Measurements from ENCODE around the gene EIF2D. TPM values are rescaled to one million over a fixed set of nuclear protein-coding genes. Genes with fewer than 3 reads are reported as not detected.

EIF2D gene, protein sequence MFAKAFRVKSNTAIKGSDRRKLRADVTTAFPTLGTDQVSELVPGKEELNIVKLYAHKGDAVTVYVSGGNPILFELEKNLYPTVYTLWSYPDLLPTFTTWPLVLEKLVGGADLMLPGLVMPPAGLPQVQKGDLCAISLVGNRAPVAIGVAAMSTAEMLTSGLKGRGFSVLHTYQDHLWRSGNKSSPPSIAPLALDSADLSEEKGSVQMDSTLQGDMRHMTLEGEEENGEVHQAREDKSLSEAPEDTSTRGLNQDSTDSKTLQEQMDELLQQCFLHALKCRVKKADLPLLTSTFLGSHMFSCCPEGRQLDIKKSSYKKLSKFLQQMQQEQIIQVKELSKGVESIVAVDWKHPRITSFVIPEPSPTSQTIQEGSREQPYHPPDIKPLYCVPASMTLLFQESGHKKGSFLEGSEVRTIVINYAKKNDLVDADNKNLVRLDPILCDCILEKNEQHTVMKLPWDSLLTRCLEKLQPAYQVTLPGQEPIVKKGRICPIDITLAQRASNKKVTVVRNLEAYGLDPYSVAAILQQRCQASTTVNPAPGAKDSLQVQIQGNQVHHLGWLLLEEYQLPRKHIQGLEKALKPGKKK
- total RNA-seq (2014; rRNA removed) (107 and 110 TPM in 2 replicates), Bru-seq, nascent RNA (percentile 90 among the genes with signal in this experiment), BruChase-seq, experiment 1, labeled RNA remaining after a 6-hour chase (percentile 84 among the genes with signal in this experiment), BruChase-seq, experiment 2, labeled RNA remaining after a 2-hour chase (percentile 93 among the genes with signal in this experiment)
- long read RNA-seq, transcript EIF2D-201 (15 exons, 2,005 nt): major isoform, 105 of 229 reads
- long read RNA-seq, partial matches to known transcripts: 86 of 229 reads
- long read RNA-seq, other reads (novel, unspliced or antisense): 38 of 229 reads

DNA sequence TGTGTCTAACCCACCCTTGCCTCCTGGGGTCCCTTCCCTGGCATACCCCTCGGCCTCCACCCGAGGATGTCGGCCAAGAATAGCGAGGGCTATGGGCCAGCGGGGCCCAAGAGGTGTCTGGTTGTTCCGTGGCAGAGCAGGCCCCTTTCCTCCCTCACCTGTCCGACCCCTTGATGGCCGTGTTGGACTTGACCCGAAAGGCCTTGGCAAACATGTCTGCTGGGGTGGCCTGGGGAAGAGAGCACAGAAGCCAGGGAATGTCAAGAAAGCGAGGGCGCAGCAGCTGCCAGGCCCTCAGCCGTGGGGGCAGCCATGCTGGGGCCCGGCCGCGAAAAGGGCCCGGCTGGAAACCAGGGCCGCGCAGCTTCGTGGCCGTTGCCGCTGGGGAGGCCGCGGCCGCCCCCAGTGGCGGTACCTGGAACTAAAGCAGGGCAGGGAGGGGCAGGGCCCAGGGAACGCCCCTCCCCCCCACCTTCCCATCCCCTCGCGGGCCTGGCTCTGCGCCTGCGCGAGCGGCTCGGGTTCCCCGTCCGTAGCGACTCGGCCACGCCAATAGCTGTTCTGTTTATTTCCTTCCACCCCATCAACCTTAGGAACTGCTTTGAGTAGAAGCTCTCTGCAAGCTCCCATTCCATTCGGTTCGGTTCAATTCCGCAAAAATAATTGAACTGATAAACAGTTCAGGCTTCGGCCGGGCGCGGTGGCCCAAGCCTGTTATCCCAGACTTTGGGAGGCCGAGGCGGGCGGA lies at the start of gene EIF2D:
TSS of gene EIF2D (minus strand) at position 337 of the 748 bp plus-strand sequence. CDS start at position 214, 123 bp downstream.
- DNase-seq: peak; percentile 99
- BruUV-seq (replicated peaks): no TSS peak
- H3K27me3 ChIP-seq (ENCODE audit: low read length): no peaks in the 10 kb centered on the region
- ChIA-PET CTCF (interaction anchor here (0.6 to 1.7 kb wide), 28 partner anchors 9 to 709 kb away, joined by 3 to 23 read pairs (median 4); partner anchors contain the start of genes DYRK3, IKBKE and MAPKAPK2), POLR2A (ENCODE audit: unreplicated experiment) (interaction anchor here (0.6 to 1.2 kb wide), 15 partner anchors 11 to 421 kb away, joined by 3 to 13 read pairs (median 4); partner anchors contain the start of gene DYRK3)
- H3K27ac ChIP-seq (ENCODE audit: low read length): peak within 1 kb of the TSS; percentile 53
- TF ChIP-seq CTCF (conservative IDR thresholded peaks at IDR 0.05; ENCODE audit: low read depth, low read length): peak; percentile 98
- TF ChIP-seq EZH2 (IDR thresholded peaks at IDR 0.05; ENCODE audit: low read length, unreplicated experiment): no peak
- TF ChIP-seq EZH2phosphoT487 (IDR thresholded peaks at IDR 0.05; ENCODE audit: borderline replicate concordance, low read length): no peak
- ATAC-seq: peak; percentile 94
- H3K9me2 ChIP-seq (replicated peaks; ENCODE audit: low read length): no peaks in the 10 kb centered on the region
- H3K4me1 ChIP-seq (ENCODE audit: insufficient read depth, low read length): peaks cover 7% of the 10 kb centered on the region
- no peaks in the 10 kb centered on the region for H4K20me1 ChIP-seq (ENCODE audit: low read length)
- H3K4me2 ChIP-seq (ENCODE audit: low read length): peak within 1 kb of the TSS; percentile 82
- H3K79me2 ChIP-seq (ENCODE audit: low read length): peaks cover 16% of the 10 kb centered on the region
- H3K9ac ChIP-seq (ENCODE audit: low read length): peak within 1 kb of the TSS; percentile 92
- no peaks in the 10 kb centered on the region for H3K9me3 ChIP-seq (ENCODE audit: low read length)
- peak within 1 kb of the TSS; percentile 87 for H3K4me3 ChIP-seq (ENCODE audit: low read length)
- peaks cover 11% of the 10 kb centered on the region; the same call in 1 of the 2 replicates for H3K36me3 ChIP-seq (ENCODE audit: low read depth, low read length)
- peaks cover 3% of the 10 kb centered on the region for H3F3A ChIP-seq (ENCODE audit: low read length, unreplicated experiment)
- intact Hi-C loops (cut with micrococcal nuclease): loop anchor here (2.0 kb wide), 1 partner anchor 22 kb away; the partner anchor contains the start of gene DYRK3
- peak within 1 kb of the TSS; percentile 87 for H2AFZ ChIP-seq (ENCODE audit: low read length)

DNA sequence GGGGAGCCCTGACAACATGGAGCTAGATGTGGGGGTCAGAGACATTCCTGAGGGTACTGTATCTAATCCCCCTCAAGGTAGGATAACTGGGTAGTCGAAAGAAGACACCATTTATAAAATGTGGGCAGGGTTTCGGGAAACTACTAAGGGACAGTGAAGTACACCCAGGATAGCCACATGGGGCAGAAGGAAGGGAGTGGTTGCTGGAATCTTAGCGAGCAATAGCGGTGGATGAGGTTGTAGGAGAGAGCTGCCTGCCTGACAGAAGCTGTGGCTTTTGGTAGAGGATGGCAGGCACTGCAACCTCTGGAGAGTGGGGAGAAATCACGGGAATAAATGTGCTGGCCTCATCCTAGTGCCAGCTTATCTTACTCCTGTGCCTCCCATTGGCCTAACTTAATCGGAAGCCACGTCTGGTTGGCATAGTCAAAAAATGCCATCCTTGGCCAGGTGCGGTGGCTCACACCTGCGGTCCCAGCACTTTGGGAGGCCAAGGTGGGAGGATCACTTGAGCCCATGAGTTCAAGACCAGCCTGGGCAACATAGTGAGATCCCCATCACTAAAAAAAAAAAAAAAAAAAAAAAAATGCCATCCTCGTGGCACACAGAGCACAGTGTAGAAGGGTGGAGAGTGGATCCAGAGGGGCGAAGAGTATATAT lies 49.0 kb upstream of the EIF2D start:
- ATAC-seq (no peak), DNase-seq (no peak)
- no peak overlapping the region for H3K9ac ChIP-seq (ENCODE audit: low read length)
- no TSS peak for BruUV-seq (replicated peaks)
- CTCF ChIA-PET: interaction anchor here (1.1 kb wide), 1 partner anchor 30 kb away, joined by 4 read pairs; no protein-coding TSS in a partner anchor
- H3F3A ChIP-seq (ENCODE audit: low read length, unreplicated experiment): no peaks in the 10 kb centered on the region
- H3K27me3 ChIP-seq (ENCODE audit: low read length): peaks cover 16% of the 10 kb centered on the region; the same call in 1 of the 2 replicates
- H3K9me2 ChIP-seq (replicated peaks; ENCODE audit: low read length): no peaks in the 10 kb centered on the region
- no peaks in the 10 kb centered on the region for H4K20me1 ChIP-seq (ENCODE audit: low read length)
- no peaks in the 10 kb centered on the region for H3K79me2 ChIP-seq (ENCODE audit: low read length)
- no peaks in the 10 kb centered on the region for H3K36me3 ChIP-seq (ENCODE audit: low read depth, low read length)
- no peak overlapping the region for H3K4me3 ChIP-seq (ENCODE audit: low read length)
- H3K4me1 ChIP-seq (ENCODE audit: insufficient read depth, low read length): peaks cover 4% of the 10 kb centered on the region; the same call in 1 of the 2 replicates
- no peak overlapping the region for H3K27ac ChIP-seq (ENCODE audit: low read length)
- no peak overlapping the region for H2AFZ ChIP-seq (ENCODE audit: low read length)
- intact Hi-C loops (cut with micrococcal nuclease): loop anchor here (5.0 kb wide), 1 partner anchor 154 kb away; the partner anchor contains the start of gene RASSF5
- POLR2A ChIA-PET (ENCODE audit: unreplicated experiment): no interaction called here
- no peak for TF ChIP-seq EZH2phosphoT487 (IDR thresholded peaks at IDR 0.05; ENCODE audit: borderline replicate concordance, low read length)
- TF ChIP-seq CTCF (conservative IDR thresholded peaks at IDR 0.05; ENCODE audit: low read depth, low read length): no peak
- no peak for TF ChIP-seq EZH2 (IDR thresholded peaks at IDR 0.05; ENCODE audit: low read length, unreplicated experiment)
- no peak overlapping the region for H3K4me2 ChIP-seq (ENCODE audit: low read length)
- H3K9me3 ChIP-seq (ENCODE audit: low read length): no peaks in the 10 kb centered on the region

All from PC-3 (cell line).